DOHH2 (cell line): ENCODE data around the gene INPPL1.
"Not testable (repeated sequence)": the region's sequence is repeated elsewhere in the genome, so short reads cannot be mapped to it uniquely, and the experiment has no call there.

ENCODE experiments used
- CTCF ChIP-seq: fragments of 200-600 bp; sonication (generic); IDR thresholded peaks from one replicate; pipeline ENCODE4 v1.5.1; 2014; ENCODE audit warnings: antibody characterized with exemption, mild to moderate bottlenecking, low read depth, low read length; ENCODE audit not compliant: poor library complexity, severe bottlenecking
- EZH2phosphoT487 ChIP-seq: fragments of 200-600 bp; sonication (generic); IDR thresholded peaks from 2 replicates; pipeline ENCODE4 v1.6.1; 2017; ENCODE audit warnings: borderline replicate concordance, mild to moderate bottlenecking, antibody characterized with exemption, low read length, moderate library complexity, mixed read lengths

- TF ChIP-seq CTCF, EZH2phosphoT487: not testable (repeated sequence)
Measured at GRCh38 chr11:72181553-72181958, 43.0 kb upstream of the INPPL1 start.
